Fibroblast of lung (primary cell): Measurements from ENCODE around the gene ONECUT2.

Experiments used
- CTCF ChIP-seq, 2 donors: IDR thresholded peaks in 1 of 2; conservative IDR thresholded peaks in 1 of 2; 1 replicate in 1 of 2; 2 replicates in 1 of 2; pipeline ENCODE4 v1.5.1; 2011 to 2012; ENCODE audit warnings: low read length in 2 of 2, control low read depth in 1 of 2, inconsistent platforms in 1 of 2, low read depth in 1 of 2, mild to moderate bottlenecking in 1 of 2
- EZH2 ChIP-seq: IDR thresholded peaks from 2 replicates; pipeline ENCODE4 v1.5.1; 2012; ENCODE audit warnings: low read length, control low read depth, mild to moderate bottlenecking; ENCODE audit errors: missing control alignments

GRCh38 chr18:57404345-57404744 is 30.8 kb upstream of the ONECUT2 start:
- TF ChIP-seq CTCF (conservative IDR thresholded peaks at IDR 0.05 in 1 of 2, IDR thresholded peaks at IDR 0.05 in 1 of 2; ENCODE audit: low read depth in 1 of 2, low read length in 2 of 2) = no peak
- no peak for TF ChIP-seq EZH2
